ELR (cell line): ENCODE results near the gene MAVS.
A peak's percentile ranks its signal among the peaks of the same experiment; 100 is the strongest.

ENCODE experiments used
- DNase-seq: peaks from one replicate; pipeline ENCODE4 v3.0.0-alpha.2; 2015; ENCODE audit warnings: low read depth

Gene MAVS

GRCh38 chr20:3911956-3912355 is 65.3 kb downstream of the MAVS start:
- DNase-seq, result no peak

DNA sequence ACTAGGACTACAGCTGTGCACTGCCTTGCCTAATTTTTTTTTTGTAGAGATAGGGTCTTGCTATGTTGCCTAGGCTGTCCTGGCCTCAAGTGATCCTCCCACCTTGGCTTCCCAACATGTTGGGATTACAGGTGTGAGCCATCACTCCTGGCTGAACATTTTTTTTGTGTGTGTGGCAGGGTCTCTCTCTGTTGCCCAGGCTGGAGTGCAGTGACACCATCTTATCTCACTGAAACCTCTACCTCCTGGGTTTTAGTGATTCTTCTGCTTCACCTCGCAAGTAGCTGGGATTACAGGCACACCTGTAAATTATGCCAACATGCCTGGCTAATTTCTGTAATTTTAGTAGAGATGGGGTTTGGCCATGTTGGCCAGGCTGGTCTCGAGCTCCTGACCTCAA is 67.8 kb downstream of the MAVS start:
- no peak for DNase-seq

DNA sequence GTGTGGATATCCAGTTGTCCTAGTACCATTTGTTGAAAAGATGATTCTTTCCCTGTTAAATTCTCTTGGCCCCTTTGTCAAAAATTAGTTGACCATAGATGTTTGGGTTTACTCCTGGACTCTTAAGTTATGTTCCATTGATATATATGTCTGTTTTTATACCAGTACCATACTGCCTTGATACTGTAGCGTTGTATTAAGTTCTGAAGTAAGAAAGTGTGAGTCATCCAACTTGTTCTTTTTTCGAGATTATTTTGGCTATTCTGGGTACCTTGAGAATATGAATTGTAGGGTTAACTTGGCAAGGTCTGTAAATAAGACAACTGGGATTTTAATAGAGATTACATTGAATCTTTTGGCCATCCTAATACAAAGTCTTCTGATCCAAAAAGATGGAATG is 69.1 kb downstream of the MAVS start:
- DNase-seq, result no peak

- no peak for DNase-seq
Measured at GRCh38 chr20:3916364-3916763, 69.7 kb downstream of the MAVS start.

DNA sequence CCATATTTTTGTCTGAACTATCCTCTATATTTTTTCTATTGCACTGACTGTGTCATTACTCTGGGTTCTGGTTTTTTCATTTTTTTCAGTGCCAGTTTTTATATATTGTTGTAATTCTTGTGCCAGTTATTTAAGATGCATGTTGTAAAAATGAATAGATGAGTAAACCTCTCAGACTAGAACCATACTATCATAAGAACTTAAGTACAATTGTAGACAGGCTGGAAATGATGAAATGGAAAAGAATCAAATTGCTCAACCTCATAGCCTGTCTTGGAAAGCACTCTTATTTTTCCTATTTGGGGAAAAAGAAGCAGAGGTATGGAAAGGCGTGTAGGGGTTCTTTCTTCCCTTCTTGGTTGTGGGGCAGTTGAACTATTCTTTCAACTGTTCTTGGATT is 72.7 kb downstream of the MAVS start:
- DNase-seq, result no peak

DNA sequence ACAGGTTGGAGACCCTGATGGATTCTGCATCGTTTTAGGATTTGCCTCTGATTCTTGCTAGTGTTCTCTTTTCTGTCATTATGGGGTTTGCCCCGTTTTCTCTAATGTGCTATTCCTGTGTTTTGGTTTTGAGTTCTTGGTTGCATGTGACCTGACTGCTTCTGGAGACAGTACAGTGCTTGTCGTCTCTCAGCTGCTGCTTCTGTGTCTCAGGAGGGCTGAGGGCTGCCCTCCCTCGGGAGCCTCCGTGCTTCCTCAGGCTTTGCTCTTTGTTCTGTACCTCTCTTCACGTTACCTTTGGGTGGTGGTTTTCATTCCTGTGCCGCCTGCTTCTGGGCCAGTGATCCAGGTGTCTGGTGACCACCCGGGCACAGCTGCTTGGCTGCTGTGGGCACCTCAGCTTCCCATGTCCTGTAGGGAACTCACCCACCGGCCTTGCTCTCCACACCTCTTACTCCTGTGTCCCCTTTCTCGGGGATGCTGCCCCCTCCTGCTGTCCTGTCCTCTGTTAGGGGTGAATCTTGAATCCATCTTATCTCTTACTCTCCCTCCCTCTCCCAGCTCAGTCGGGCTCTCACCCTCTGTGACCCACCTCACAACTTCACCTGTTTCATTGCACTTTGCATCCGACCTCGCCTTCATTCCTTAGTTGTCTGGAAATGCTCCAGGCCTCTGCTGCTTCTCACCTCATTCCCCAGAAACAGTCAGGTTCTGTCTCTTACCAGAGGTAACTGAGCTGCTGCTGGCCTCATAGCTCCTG is 75.8 kb downstream of the MAVS start:
- DNase-seq, result no peak

GRCh38 chr20:3922983-3923339 is 76.3 kb downstream of the MAVS start:
- no peak for DNase-seq

GRCh38 chr20:3923818-3924217 is 77.2 kb downstream of the MAVS start:
- peak; percentile 47 for DNase-seq

DNA sequence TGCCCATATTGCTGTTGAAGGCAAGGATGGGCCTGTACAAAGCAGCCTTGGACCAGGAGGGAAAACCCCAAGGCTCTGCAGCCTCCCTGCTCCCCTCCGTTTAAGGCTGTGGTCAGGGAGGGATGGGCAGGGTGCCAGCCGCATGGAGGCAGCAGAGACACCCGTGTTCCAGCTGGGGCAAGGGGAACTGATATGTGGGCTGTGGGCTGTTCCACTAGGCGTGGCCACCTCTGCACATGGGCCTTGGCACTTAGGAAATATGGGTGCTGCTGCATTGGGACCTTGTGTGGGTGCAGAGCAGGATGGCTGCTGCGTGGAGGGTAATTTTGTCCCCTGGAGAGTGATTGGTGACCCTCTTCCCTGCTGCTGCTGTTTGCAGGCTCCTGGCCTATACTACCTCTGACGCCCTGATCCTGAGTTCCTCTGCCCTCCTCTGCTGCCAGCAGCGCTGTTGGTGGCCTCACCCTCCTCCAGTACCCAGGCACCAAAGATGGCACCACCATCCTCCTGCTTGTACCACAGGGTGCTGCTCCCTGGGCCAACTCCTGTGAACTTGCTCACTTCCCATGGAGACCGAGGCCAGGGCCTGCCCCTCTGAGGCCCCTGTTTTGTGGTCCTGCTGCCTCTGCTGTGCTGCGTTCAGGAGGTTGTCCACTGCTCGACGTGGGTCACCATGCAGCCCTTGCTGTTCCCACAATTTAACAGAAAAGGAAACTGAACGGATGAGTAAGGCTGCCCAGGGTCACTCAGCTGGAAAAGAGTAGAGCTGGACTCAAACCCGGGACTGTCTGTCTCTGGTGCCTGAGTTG is 77.9 kb downstream of the MAVS start:
- DNase-seq, result no peak

GRCh38 chr20:3925113-3925695 is 78.6 kb downstream of the MAVS start:
- no peak for DNase-seq
